ENCODE measurements around the gene IL22. TPM values are rescaled to one million over a fixed set of nuclear protein-coding genes. Genes with fewer than 3 reads are reported as not detected.

IL22 gene
- not detected for total RNA-seq
- long read RNA-seq, result 0 reads

- no peak for ATAC-seq
- DNase-seq, result no peak
- intact Hi-C loops (cut with DNase I, micrococcal nuclease), result no loop called here
These were observed at the start of gene IL22 for GRCh38 chr12:68253504-68253903. Gene IL22, minus strand, starts transcription at chr12:68253604. Its CDS starts 156 bp downstream, at chr12:68253448.

DNA sequence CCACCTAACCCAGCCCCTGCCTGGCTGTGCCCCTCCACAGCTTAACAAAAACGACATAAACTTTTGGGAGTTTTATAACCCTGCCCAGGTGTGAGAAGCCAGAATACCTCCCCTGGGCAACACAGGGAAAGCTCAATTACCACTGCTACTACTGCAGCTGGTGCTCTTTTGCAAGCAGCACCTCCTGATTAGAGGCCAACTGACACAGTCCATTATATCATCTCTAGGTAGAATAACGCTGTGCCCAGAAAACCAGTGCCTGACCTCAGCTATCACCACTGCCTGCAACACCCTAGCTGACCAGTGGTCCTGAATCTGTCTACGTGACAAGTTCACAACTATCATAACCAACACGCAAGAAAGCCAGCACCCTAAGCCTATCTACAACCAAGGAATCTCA is 44.5 kb upstream of the IL22 start:
- ATAC-seq (no peak), DNase-seq (no peak)
- intact Hi-C loops (cut with DNase I, micrococcal nuclease), result no loop called here

DNA sequence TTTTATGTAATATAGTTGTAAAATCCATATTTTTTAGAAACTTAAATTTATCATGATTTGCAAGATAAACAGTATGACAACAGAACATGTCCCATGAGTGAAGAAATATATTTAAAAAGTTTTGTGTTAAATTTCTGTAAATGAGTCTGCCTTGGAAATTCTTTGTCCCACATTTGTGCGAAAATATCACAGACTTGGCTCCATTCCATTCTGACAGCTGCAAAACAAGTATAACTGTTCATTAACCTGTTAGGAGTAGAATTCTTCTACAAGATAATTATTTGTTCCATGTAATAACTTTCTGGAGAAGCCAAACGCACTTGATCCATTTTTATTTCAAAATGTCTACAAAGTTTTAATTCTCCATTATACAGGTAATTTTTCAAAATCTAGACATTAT is 40.8 kb upstream of the IL22 start:
- intact Hi-C loops (cut with DNase I, micrococcal nuclease), result no loop called here
- ATAC-seq (no peak), DNase-seq (no peak)

GRCh38 chr12:68293347-68293746 is 39.9 kb upstream of the IL22 start:
- intact Hi-C loops (cut with DNase I, micrococcal nuclease), result no loop called here
- DNase-seq (no peak), ATAC-seq (no peak)

GRCh38 chr12:68292151-68292943 is 38.9 kb upstream of the IL22 start:
- intact Hi-C loops (cut with DNase I, micrococcal nuclease), result no loop called here
- DNase-seq (no peak), ATAC-seq (no peak)

DNA sequence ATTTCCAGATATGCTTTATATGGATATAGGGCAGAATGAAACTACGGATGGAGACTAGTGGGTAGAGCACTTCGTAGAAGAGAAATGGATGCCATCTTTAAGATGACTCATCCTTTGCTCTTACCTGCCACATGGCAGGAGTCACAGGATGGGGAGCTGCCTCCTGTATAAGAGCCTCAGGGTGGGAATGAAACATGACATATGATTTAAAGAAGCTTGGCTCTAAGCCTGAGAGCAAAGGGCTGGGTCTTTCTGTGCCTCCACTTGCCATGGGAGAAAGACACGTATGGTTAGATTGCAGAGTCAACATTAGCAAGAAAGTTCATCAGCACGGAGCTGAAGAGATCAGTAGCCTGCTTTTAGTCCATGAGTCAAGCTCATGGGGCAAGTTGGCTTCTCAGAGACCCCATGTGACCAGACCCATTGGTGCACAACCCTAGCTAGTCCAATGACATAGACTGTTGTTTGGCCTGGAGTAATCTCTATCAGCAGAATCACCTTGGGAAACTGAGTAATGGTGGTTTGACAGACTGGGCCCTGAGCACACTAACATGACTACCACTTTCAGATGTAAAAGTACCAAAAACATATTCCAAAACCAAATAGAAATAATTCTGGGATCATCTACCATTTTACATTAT is 38.1 kb upstream of the IL22 start:
- intact Hi-C loops (cut with DNase I, micrococcal nuclease), result no loop called here
- ATAC-seq, result no peak

DNA sequence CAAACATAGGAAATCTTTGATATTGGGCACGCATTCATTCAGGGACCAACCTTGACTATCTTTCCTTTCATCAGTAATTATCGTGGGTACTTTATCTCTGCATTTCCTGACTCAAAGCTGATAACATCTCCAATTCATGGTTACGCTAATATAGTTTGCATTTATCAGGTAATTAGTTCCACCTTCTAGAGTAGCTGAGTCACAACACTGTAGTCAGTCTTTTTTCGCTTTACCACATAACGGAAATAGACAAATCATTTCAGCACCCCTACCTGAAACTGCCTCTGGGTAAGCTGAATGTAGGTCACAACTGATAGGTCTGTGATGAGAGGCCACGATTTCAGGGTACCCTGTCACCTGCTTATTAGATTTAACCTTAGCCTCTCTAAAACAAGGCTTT is 36.7 kb upstream of the IL22 start:
- intact Hi-C loops (cut with DNase I, micrococcal nuclease), result no loop called here
- DNase-seq, result no peak
- ATAC-seq, result no peak

More for the DNA sequence above, 38.1 kb upstream of the IL22 start:
- DNase-seq, result no peak

GRCh38 chr12:68287106-68287505 is 33.7 kb upstream of the IL22 start:
- intact Hi-C loops (cut with DNase I, micrococcal nuclease), result no loop called here
- ATAC-seq (no peak), DNase-seq (no peak)

GRCh38 chr12:68286396-68286795 is 33.0 kb upstream of the IL22 start:
- DNase-seq (no peak), ATAC-seq (no peak)
- intact Hi-C loops (cut with DNase I, micrococcal nuclease), result no loop called here

DNA sequence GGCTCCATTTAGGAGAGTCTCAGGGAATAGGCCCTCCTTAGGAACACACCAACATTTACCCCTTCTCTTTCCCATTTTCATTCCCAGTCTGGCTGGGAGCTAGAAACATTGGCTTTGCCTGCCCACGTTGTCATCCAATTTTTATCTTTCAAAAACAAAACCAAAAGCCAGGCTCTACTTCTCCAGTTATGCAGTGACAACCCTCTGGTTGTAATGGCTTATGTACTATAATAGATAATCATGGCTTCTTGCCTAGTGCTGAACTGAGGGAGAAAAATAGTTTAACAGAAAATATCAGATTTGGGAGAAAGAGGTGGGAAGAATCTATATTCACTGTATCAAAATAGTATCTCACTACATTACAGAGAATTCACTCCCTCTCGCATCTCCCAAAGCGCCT is 32.1 kb upstream of the IL22 start:
- ATAC-seq (no peak), DNase-seq (no peak)
- intact Hi-C loops (cut with DNase I, micrococcal nuclease), result no loop called here

DNA sequence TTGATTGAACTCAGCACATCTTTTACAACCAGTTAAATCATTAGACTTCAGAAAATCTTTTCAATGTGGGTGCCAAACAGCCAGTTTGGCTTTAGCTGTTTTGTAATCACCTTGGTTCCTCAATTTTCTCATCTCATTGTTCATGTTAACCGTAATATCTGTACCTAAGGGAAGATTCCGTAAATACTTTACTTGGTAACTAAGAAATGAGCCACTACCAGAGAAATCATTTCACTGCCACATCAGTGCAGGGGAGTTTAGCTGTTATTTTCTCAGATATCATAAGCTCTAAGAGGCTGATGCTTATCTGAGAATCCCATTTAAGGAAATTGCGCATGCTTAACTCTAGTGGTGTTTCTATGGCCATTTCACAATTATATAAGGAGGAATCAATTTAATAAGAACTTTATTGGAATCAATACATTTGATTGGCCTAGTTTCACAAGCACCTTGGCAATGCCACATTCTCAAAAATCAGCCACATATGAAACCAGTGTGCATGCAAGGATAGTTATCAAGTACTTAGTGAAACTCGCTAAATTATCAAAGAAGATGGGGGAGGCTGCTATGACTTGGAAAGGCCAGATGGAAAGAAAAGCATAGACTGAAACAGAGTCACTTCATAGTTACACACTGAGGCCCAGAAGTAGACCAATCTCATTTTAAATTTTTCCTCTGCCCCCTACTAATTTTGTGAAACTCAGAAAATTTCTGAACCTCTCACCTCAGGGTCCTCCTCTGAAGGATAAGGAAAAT is 28.1 kb upstream of the IL22 start:
- no peak for ATAC-seq
- intact Hi-C loops (cut with DNase I, micrococcal nuclease), result no loop called here

DNA sequence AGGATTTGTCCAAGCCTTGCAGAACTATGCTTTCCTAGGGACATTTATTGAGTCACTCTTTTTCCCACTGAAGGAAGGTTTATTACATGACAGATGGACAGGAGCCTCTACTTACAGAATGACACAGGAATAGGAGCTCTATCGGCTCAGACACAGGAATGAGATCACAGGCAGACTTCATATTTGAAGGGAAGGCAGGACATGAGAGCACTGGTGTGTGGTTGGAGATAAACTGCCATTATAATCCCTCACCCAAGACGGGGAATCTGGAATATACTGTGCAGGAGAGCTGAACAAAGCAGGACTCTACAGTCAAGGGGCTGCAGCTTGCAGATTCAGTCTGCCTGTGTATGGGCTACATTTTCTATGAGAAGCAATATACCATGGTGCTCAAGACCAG is 26.8 kb upstream of the IL22 start:
- ATAC-seq, result no peak
- no peak for DNase-seq
- intact Hi-C loops (cut with DNase I, micrococcal nuclease), result no loop called here

More for the DNA sequence above, 28.1 kb upstream of the IL22 start:
- no peak for DNase-seq

DNA sequence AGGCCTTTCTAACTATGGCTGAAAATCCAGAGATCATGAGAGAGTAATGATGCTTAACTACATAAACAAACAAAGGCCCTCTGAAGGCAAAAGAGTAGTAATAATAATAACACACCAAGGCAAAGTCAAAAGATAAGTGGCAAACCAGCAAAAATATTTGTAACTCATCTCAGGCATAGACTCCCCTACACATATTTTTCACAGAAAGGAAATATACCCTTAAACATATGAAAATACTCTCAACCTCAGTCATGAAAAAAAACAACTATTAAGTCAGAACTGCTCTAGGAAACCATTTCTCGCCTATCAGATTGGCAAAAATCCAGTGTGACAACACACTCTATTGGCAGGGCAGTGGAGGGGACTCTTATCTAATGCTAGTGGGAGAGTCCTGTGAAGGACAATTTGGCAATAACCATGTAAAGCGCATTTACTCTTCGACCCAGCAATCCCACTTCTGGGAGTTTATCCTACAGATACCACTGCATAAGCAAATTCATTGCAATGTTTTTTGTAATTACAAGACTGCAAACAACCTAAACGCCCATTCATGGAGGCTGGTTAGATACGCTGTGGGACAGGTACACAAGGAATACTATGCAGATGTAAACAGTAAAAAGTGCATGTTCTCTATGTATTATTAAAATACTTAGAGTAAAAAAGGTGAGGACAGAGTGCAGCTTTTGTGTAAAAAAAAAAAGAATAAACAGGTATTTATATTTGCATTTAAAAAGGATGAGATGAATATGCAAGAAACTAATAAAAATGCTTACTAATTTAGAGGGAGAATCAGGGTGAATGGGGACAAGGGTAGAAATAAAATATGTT is 26.0 kb upstream of the IL22 start:
- no peak for ATAC-seq
- no peak for DNase-seq
- intact Hi-C loops (cut with DNase I, micrococcal nuclease), result no loop called here

- DNase-seq (no peak), ATAC-seq (no peak)
- intact Hi-C loops (cut with DNase I, micrococcal nuclease), result no loop called here
These were observed 23.1 kb upstream of the IL22 start for GRCh38 chr12:68276402-68276930.

GRCh38 chr12:68272732-68273131 is 19.3 kb upstream of the IL22 start:
- no peak for DNase-seq
- intact Hi-C loops (cut with DNase I, micrococcal nuclease), result no loop called here
- ATAC-seq, result no peak

GRCh38 chr12:68271346-68271745 is 17.9 kb upstream of the IL22 start:
- ATAC-seq (no peak), DNase-seq (no peak)
- intact Hi-C loops (cut with DNase I, micrococcal nuclease), result no loop called here

DNA sequence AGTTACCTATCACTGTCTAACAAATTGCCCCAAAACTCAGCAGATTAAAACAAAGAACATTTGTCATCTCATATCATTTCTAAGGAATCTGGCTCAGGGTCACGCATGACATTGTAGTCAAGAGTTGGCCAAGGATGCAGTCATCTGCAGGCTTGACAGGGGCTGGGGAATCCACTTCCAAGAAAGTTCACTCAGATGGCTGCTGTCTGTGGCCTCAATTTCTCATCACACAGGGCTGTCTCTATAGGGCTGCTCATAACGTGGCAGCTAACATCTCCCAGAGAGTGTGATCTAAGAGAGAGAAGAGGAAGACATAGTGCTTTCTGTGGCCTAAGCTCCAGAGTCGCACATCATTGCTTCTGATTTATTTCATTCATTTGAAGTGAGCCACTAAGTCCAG is 17.0 kb upstream of the IL22 start:
- DNase-seq (no peak), ATAC-seq (no peak)
- intact Hi-C loops (cut with DNase I, micrococcal nuclease), result no loop called here

DNA sequence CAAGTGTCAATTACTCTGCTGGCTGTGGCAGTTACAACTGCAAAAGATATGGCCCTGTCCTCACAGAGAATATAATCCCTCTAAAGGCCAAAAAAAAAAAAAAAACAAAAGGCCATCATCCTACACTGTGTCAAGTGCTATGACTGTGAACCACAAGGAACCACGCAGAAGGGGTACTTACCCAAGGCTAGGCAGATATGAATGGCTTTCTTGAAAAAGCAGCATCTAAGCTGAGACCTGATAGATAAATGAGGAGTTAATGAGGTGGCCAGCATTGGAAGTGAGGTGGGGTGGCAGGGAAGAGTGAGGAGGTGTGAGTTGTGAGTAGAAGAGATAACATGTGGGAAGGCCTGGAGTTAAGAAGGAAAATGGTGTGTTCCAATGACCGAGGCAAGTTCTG is 16.4 kb upstream of the IL22 start:
- ATAC-seq, result no peak
- intact Hi-C loops (cut with DNase I, micrococcal nuclease), result no loop called here
- DNase-seq, result no peak

DNA sequence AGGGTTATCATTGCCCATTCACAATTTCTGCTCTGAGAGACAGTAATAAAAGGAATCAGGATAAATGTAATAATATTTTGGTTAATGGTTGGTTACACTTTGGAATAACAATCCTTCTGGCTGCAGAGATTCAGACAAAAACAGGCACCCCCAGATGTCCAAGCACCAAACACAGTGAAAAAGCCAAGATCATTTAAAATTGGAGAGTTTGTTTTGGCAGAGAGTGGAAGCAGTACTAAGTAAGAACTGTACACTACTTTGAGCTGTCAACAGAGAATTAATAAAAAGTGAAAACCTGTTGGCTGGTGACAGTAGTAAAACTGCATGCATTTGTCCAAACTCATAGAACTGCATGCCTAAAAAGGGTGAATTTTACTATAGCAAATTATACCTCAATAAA is 15.6 kb upstream of the IL22 start:
- ATAC-seq (no peak), DNase-seq (no peak)
- intact Hi-C loops (cut with DNase I, micrococcal nuclease), result no loop called here
